DOHH2 (cell line): Measurements from ENCODE around the gene SPOCK2.

Source experiments
- CTCF ChIP-seq: fragments of 200-600 bp; sonication (generic); IDR thresholded peaks from one replicate; pipeline ENCODE4 v1.5.1; 2014; ENCODE audit warnings: antibody characterized with exemption, mild to moderate bottlenecking, low read depth, low read length; ENCODE audit not compliant: poor library complexity, severe bottlenecking
- EZH2phosphoT487 ChIP-seq: fragments of 200-600 bp; sonication (generic); IDR thresholded peaks from 2 replicates; pipeline ENCODE4 v1.6.1; 2017; ENCODE audit warnings: borderline replicate concordance, mild to moderate bottlenecking, antibody characterized with exemption, low read length, moderate library complexity, mixed read lengths

DNA sequence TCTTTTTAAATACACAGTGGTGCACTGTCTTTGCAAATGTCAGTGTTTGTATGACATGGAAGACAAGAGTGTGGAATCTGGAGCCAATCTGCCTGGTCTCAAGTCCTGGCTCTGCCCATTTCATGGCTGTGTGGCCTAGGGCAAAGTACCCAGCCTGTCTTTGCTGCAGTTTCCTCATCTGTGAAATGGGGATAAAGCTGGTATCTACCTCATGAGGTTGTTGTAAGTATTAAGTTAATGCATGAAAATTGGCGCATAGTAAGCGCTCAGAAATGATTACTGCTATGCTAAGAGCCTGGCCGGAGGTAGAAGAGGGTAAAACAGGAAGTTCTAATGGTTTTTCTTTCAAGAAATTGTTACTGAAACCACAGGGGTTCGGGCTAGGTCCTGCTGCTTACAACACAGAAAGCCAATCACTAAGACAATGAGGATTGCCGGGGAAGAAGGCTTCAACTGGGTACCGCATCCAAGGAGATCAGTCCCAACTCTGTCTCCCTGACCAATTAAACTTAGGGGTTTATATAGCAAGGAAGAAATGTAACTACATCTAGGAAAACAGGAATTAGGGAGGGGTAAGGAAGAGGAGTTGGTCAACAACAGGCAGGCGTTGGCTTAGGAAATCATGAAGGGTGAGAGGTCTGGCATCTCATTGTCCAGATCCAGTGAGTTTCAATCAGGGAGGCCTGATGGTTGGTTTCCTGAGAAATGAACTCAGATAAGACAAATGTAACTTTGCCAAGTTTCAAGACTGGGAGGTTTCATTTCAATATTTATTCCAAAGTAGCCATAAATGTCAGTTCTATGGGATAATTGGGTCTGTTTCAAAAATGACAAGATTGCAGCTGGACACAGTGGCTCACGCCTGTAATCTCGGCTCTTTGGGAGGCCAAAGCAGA, 67.2 kb downstream of the SPOCK2 start:
- TF ChIP-seq CTCF = no peak
- TF ChIP-seq EZH2phosphoT487 = no peak
